K562 (cell line): ENCODE measurements around the gene PRMT5. TPM values are rescaled to one million over a fixed set of nuclear protein-coding genes. Genes with fewer than 3 reads are reported as not detected.

Experiments used
- EZH2 ChIP-seq: IDR thresholded peaks from 2 replicates; pipeline ENCODE4 v1.6.1; 2012; ENCODE audit warnings: low read depth, mild to moderate bottlenecking, inconsistent platforms, low read length, borderline replicate concordance
- FOXM1 ChIP-seq, 2 experiments: fragments of 450-650 bp in 1 of 2; sonication (generic) in 1 of 2; formaldehyde crosslinking in 1 of 2; IDR thresholded peaks; 2 replicates each; pipeline versions ENCODE4 v1.6.1 to v1.9.0; 2017 to 2022; ENCODE audit warnings: low read depth in 2 of 2, mild to moderate bottlenecking in 2 of 2, missing genetic modification reagents in 1 of 2, moderate library complexity in 1 of 2
- GABPA ChIP-seq: fragments of 200-800 bp; sonication (Bioruptor generic); conservative IDR thresholded peaks from 2 replicates; pipeline ENCODE4 v1.6.1; 2016; ENCODE audit warnings: low read depth, missing genetic modification characterization, missing compliant biosample characterization
- HNRNPL ChIP-seq: fragments of 200-400 bp; formaldehyde crosslinking; IDR thresholded peaks from 2 replicates; pipeline ENCODE4 v1.6.1; 2017; ENCODE audit warnings: low read depth, mild to moderate bottlenecking, low read length
- NFATC3 ChIP-seq: fragments of 450-650 bp; IDR thresholded peaks from 2 replicates; pipeline ENCODE4 v1.6.1; 2017; ENCODE audit warnings: mild to moderate bottlenecking
- NR2F6 ChIP-seq: fragments of 450-650 bp; formaldehyde crosslinking; IDR thresholded peaks from 2 replicates; pipeline ENCODE4 v1.4.0; 2020; ENCODE audit warnings: mild to moderate bottlenecking
- SMARCE1 ChIP-seq: fragments of 450-650 bp; IDR thresholded peaks from 2 replicates; pipeline ENCODE4 v1.7.1; 2016; ENCODE audit warnings: mild to moderate bottlenecking
- TAF1 ChIP-seq: IDR thresholded peaks from 2 replicates; pipeline ENCODE4 v1.6.1; 2011; ENCODE audit warnings: mild to moderate bottlenecking, low read length, moderate library complexity; ENCODE audit not compliant: insufficient read depth, control insufficient read depth, severe bottlenecking; ENCODE audit errors: extremely low read depth
- TBP ChIP-seq: optimal IDR thresholded peaks from 2 replicates; pipeline ENCODE3; 2011; ENCODE audit warnings: low read depth, low read length, improper control_type of control experiment
- TCFL5 ChIP-seq: fragments of 250-450 bp; sonication (Bioruptor Pico); conservative IDR thresholded peaks from 2 replicates; pipeline ENCODE4 v1.6.1; 2021; ENCODE audit warnings: mild to moderate bottlenecking, moderate library complexity, matching md5 sums
- TRIM28 ChIP-seq: fragments of 450-650 bp; IDR thresholded peaks from 2 replicates; pipeline ENCODE4 v1.6.1; 2017
- ZBTB17 ChIP-seq: fragments of 450-650 bp; formaldehyde crosslinking; IDR thresholded peaks from 2 replicates; pipeline ENCODE4 v1.4.0; 2020; ENCODE audit warnings: mild to moderate bottlenecking
- ZNF165 ChIP-seq: fragments of 250-450 bp; sonication (Bioruptor Pico); IDR thresholded peaks from 2 replicates; pipeline ENCODE4 v1.4.0; 2020; ENCODE audit warnings: borderline replicate concordance
- ZNF239 ChIP-seq: fragments of 250-450 bp; sonication (Bioruptor Pico); IDR thresholded peaks from 2 replicates; pipeline ENCODE4 v1.4.0; 2020; ENCODE audit warnings: mild to moderate bottlenecking
- ZNF57 ChIP-seq: fragments of 450-650 bp; formaldehyde crosslinking; IDR thresholded peaks from 2 replicates; pipeline ENCODE4 v1.4.0; 2020; ENCODE audit warnings: mild to moderate bottlenecking, moderate library complexity
- ZNF764 ChIP-seq: fragments of 250-450 bp; sonication (Bioruptor Pico); IDR thresholded peaks from 2 replicates; pipeline ENCODE4 v1.4.0; 2020; ENCODE audit warnings: low read depth, mild to moderate bottlenecking, moderate library complexity
- ZNF780A ChIP-seq: fragments of 250-450 bp; sonication (Bioruptor Pico); IDR thresholded peaks from 2 replicates; pipeline ENCODE4 v1.5.0; 2021; ENCODE audit warnings: mild to moderate bottlenecking
- polyA plus RNA-seq, 8 experiments: library from polyadenylated mRNA; depleted of rRNA in 4 of 8; stranded (reverse) in 5 of 8; unstranded in 3 of 8; fragments of >200 nt; fragmentation: Nextera tagmentation in 2 of 8; fragmentation: Illumina TruSeq in 1 of 8; extraction: Ambion mirVana in 2 of 8; extraction: Trizol in 1 of 8; gene quantifications; 2 replicates each; pipeline versions ENCODE4 v1.2.1 to v1.2.3, GENCODE V29; 2011 to 2014; ENCODE audit warnings: inconsistent platforms in 1 of 8, missing spikeins in 1 of 8
- total RNA-seq, 7 experiments: library from RNA; depleted of rRNA in 6 of 7; stranded (reverse); fragments of >200 nt in 6 of 7; fragmentation: Illumina TruSeq in 2 of 7; extraction: Trizol in 2 of 7; gene quantifications; 2 replicates each; pipeline versions ENCODE4 v1.2.1 to v1.2.3, GENCODE V29; 2011 to 2021; ENCODE audit warnings: low replicate concordance in 1 of 7
- TF ChIP-seq, protein P1 (sequence below): fragments of 200-400 bp; formaldehyde crosslinking; IDR thresholded peaks from 2 replicates; pipeline ENCODE4 v1.6.1; 2017; ENCODE audit warnings: mild to moderate bottlenecking, low read depth, low read length, moderate library complexity
- TF ChIP-seq, protein P2 (sequence below): sonication (generic); formaldehyde crosslinking; IDR thresholded peaks from 2 replicates; pipeline ENCODE4 v1.8.0; 2022; ENCODE audit warnings: missing genetic modification reagents, mild to moderate bottlenecking, moderate library complexity, borderline replicate concordance
- TF ChIP-seq, protein P3 (sequence below): fragments of 250-450 bp; sonication (Bioruptor Pico); IDR thresholded peaks from 2 replicates; pipeline ENCODE4 v1.8.0; 2021; ENCODE audit warnings: mild to moderate bottlenecking, moderate library complexity
- TF ChIP-seq, protein P4 (sequence below): fragments of 450-650 bp; IDR thresholded peaks from 2 replicates; pipeline ENCODE4 v1.6.1; 2017; ENCODE audit warnings: antibody characterized with exemption
- TF ChIP-seq, protein P5 (sequence below): fragments of 250-450 bp; sonication (Bioruptor Pico); IDR thresholded peaks from 2 replicates; pipeline ENCODE4 v1.4.0; 2020; ENCODE audit warnings: mild to moderate bottlenecking, moderate library complexity

PRMT5 gene
- total and polyA plus RNA-seq, 9 of the 15 experiments (the other 6 are each of a cell fraction or from before 2014, with no cell fraction given): 114 to 552 (median 222) TPM

DNA sequence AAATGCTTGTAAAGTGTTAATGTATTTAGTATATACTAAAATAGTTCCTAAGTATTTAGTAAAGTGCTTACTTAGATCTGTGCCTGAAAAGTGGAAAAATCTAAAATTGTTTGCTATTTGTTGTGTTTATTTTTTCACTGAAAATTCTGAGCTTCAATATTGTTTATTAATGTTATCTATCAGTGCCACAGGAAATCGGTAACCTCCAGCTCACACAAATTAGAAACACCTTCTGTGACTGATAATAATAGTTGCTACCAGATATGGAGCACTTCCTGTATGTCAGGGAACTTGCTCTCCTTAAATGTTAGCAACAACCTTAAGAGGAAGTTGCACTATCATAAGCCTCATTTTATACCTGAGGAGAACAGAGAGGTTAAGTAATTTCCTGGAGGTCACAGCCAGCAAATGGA, 58.4 kb downstream of the PRMT5 start (continued):
- no peak for TF ChIP-seq ZNF57
- no peak for TF ChIP-seq ZBTB17
- TF ChIP-seq, protein P1, sequence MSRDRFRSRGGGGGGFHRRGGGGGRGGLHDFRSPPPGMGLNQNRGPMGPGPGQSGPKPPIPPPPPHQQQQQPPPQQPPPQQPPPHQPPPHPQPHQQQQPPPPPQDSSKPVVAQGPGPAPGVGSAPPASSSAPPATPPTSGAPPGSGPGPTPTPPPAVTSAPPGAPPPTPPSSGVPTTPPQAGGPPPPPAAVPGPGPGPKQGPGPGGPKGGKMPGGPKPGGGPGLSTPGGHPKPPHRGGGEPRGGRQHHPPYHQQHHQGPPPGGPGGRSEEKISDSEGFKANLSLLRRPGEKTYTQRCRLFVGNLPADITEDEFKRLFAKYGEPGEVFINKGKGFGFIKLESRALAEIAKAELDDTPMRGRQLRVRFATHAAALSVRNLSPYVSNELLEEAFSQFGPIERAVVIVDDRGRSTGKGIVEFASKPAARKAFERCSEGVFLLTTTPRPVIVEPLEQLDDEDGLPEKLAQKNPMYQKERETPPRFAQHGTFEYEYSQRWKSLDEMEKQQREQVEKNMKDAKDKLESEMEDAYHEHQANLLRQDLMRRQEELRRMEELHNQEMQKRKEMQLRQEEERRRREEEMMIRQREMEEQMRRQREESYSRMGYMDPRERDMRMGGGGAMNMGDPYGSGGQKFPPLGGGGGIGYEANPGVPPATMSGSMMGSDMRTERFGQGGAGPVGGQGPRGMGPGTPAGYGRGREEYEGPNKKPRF: no peak
- TF ChIP-seq, protein P2, sequence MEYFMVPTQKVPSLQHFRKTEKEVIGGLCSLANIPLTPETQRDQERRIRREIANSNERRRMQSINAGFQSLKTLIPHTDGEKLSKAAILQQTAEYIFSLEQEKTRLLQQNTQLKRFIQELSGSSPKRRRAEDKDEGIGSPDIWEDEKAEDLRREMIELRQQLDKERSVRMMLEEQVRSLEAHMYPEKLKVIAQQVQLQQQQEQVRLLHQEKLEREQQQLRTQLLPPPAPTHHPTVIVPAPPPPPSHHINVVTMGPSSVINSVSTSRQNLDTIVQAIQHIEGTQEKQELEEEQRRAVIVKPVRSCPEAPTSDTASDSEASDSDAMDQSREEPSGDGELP (CRISPR knock-in tag): no peak
- no peak for TF ChIP-seq HNRNPL
- TF ChIP-seq, protein P3, sequence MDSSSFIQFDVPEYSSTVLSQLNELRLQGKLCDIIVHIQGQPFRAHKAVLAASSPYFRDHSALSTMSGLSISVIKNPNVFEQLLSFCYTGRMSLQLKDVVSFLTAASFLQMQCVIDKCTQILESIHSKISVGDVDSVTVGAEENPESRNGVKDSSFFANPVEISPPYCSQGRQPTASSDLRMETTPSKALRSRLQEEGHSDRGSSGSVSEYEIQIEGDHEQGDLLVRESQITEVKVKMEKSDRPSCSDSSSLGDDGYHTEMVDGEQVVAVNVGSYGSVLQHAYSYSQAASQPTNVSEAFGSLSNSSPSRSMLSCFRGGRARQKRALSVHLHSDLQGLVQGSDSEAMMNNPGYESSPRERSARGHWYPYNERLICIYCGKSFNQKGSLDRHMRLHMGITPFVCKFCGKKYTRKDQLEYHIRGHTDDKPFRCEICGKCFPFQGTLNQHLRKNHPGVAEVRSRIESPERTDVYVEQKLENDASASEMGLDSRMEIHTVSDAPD (CRISPR knock-in tag): no peak
- no peak for TF ChIP-seq ZNF165
- no peak for TF ChIP-seq ZNF239
- TF ChIP-seq, protein P4, sequence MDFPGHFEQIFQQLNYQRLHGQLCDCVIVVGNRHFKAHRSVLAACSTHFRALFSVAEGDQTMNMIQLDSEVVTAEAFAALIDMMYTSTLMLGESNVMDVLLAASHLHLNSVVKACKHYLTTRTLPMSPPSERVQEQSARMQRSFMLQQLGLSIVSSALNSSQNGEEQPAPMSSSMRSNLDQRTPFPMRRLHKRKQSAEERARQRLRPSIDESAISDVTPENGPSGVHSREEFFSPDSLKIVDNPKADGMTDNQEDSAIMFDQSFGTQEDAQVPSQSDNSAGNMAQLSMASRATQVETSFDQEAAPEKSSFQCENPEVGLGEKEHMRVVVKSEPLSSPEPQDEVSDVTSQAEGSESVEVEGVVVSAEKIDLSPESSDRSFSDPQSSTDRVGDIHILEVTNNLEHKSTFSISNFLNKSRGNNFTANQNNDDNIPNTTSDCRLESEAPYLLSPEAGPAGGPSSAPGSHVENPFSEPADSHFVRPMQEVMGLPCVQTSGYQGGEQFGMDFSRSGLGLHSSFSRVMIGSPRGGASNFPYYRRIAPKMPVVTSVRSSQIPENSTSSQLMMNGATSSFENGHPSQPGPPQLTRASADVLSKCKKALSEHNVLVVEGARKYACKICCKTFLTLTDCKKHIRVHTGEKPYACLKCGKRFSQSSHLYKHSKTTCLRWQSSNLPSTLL: no peak
- TF ChIP-seq SMARCE1: 0 out of 2 replicates have a peak, but pooled peaks have one; percentile 4
- TF ChIP-seq NFATC3: no peak
- TF ChIP-seq EZH2: no peak
- peak; percentile 79 for TF ChIP-seq GABPA (tag)
- no peak for TF ChIP-seq ZNF780A (CRISPR knock-in tag)
- TF ChIP-seq ZNF764 (CRISPR knock-in tag): no peak
- TF ChIP-seq, protein P5, sequence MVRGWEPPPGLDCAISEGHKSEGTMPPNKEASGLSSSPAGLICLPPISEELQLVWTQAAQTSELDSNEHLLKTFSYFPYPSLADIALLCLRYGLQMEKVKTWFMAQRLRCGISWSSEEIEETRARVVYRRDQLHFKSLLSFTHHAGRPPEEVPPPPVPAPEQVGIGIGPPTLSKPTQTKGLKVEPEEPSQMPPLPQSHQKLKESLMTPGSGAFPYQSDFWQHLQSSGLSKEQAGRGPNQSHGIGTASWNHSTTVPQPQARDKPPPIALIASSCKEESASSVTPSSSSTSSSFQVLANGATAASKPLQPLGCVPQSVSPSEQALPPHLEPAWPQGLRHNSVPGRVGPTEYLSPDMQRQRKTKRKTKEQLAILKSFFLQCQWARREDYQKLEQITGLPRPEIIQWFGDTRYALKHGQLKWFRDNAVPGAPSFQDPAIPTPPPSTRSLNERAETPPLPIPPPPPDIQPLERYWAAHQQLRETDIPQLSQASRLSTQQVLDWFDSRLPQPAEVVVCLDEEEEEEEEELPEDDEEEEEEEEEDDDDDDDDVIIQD: no peak
- no peak for TF ChIP-seq TAF1
- no peak for TF ChIP-seq TBP
- TF ChIP-seq TRIM28: no peak
- TF ChIP-seq TCFL5 (CRISPR knock-in tag): no peak
- no peak for TF ChIP-seq NR2F6 (CRISPR knock-in tag)
- TF ChIP-seq FOXM1 (IDR thresholded peaks at IDR 0.05; ENCODE audit: low read depth): no peak
- TF ChIP-seq FOXM1 (CRISPR knock-in tag; IDR thresholded peaks at IDR 0.05; ENCODE audit: low read depth): no peak
